Measurements from ENCODE around the gene COX7B.

DNA sequence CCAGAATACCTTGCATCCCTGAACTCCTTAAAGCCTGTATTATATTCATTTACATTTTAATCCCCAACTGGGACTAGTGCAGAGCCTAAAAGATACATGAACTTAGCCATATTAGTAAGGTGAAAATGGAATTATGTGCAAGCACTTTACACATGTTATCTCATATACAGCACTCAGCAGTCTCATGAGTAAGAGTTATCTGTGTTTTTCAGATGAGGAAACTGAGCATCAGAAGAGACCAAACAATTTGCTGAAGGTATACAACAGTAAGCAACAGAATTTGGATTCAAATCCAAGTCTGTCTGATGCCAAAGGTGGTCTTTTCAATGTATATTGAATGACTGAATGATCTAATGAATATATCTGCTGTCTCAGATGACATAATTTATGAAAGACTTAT is 23.5 kb downstream of the COX7B start:
- TF ChIP-seq, protein P1, sequence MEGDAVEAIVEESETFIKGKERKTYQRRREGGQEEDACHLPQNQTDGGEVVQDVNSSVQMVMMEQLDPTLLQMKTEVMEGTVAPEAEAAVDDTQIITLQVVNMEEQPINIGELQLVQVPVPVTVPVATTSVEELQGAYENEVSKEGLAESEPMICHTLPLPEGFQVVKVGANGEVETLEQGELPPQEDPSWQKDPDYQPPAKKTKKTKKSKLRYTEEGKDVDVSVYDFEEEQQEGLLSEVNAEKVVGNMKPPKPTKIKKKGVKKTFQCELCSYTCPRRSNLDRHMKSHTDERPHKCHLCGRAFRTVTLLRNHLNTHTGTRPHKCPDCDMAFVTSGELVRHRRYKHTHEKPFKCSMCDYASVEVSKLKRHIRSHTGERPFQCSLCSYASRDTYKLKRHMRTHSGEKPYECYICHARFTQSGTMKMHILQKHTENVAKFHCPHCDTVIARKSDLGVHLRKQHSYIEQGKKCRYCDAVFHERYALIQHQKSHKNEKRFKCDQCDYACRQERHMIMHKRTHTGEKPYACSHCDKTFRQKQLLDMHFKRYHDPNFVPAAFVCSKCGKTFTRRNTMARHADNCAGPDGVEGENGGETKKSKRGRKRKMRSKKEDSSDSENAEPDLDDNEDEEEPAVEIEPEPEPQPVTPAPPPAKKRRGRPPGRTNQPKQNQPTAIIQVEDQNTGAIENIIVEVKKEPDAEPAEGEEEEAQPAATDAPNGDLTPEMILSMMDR (conservative IDR thresholded peaks at IDR 0.05): no peak
- TF ChIP-seq ZFX (IDR thresholded peaks at IDR 0.05): no peak
